Measurements from ENCODE around the gene ZNF385A.
"Not testable (repeated sequence)": the region's sequence is repeated elsewhere in the genome, so short reads cannot be mapped to it uniquely, and the experiment has no call there.

Gene ZNF385A

DNA sequence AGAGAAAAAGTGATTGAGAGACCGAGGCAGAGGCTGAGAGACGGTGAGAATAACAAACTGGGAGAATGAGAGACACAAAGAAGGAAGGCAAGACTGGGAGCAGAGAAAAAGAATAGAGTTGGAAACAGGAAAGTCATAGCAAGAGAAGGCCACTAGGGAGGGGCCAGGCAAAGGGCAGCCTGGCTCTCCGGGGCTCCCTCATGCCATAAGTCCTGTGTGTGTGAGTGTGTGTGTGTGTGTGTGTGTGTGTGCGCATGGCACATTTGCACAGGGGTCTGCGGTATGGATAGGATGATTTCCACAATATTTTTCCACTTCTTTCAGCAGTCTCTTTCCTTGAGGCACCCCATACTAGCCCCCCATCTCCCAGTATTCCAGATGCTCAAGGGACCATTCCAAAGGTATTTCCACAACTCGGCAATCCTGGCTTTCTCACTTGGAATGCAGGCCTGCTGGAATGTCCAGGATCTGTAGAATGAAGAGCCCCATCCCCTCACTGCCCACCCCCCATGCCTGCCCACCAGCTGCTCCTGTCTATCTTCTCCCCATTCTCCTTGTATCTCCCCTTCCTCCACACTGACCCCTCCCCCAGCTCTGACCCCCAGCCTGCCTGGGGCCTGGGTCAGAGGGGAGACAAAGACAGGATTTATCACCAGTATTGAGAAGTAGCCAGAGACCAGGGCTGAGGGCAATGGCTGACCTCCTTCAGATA is 29.3 kb downstream of the ZNF385A start:
- no peak for DNase-seq (ENCODE audit: low read depth)

DNA sequence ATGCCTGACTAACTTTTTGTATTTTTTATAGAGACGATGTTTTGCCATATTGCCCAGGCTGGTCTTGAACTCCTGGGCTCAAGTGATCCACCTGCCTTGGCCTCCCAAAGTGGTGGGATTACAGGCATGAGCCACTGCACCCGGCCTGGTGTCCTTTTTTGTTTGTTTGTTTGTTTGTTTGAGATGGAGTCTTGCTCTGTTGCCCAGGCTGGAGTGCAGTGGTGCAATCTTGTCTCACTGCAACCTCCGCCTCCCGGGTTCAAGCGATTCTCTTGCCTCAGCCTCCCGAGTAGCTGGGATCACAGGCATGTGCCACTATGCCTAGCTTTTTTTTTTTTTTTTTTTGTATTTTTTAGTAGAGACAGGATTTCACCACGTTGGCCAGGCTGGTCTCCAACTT is 30.3 kb downstream of the ZNF385A start:
- not testable (repeated sequence) for DNase-seq (ENCODE audit: low read depth)

DNA sequence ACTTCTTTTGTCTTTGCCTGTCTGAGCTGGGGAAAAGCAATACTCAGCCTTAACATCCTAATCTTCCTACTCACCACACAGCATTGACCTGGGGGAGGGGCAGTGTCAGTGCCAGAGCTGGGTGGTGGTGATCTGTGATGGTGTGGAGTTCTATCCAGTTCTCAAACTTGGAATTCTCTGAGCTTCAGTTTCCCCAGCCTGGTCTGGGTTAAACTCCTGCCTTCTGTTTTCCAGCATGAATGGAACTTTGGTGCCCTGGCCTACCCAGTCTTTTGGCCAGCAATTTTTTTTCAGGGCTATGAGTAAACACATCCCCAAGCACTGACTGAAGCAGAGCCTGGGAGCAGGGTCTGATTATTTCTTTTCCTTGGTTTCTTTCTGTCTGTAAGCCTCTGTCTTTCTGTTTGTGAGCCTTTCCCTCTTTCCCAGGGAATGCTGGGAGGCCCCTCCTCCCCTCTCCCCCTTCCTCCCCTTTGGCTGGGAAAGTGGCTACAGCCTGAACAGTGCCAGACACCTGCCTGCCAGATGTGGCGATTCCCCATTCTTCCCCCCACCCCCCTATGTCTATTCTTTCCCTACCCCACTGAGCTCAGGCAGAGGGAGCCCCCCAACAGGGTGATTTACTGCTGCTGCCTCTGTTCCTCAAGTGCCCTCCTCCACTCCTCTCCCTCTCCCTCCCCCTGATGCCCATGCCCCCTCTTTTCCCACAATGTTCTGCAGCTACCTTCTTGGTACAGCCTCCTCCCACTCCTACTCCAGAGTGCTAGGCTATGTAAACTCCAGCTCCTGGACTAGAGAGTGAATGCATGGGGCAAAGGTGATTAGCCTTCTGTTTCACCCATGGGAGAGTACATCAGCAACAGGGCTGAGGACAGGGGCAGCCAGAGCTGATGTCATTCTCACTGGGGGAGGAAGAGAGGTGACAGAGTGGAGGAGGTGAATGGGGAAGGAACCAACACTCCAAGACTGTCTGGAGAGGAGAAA is 31.4 kb downstream of the ZNF385A start:
- DNase-seq (ENCODE audit: low read depth): no peak

DNA sequence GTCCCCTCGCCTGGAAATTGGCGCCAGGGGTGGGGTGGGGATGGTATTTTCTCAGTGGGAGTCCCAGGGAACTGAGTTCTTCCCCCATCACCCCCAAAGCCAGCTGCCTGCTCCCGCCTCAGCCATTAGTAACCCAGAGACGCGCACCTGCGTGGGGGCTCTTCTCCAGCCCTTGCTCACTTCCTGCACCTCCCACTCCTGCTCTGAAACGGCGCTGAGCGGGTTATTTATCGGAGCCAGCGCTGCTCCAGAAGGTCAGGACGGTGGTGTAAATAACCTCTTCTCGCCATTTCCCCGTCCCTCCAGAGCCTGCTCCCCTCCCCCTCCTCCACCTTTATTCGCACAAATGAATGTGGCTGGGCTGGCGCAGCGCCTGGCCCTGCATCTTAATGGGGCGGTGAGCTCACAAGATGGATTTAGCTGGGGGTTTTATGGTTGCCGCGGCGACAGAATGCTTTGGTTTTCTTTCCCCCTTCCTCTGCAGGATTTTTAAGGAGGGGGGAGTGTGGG is 32.5 kb downstream of the ZNF385A start:
- no peak for DNase-seq (ENCODE audit: low read depth)

DNA sequence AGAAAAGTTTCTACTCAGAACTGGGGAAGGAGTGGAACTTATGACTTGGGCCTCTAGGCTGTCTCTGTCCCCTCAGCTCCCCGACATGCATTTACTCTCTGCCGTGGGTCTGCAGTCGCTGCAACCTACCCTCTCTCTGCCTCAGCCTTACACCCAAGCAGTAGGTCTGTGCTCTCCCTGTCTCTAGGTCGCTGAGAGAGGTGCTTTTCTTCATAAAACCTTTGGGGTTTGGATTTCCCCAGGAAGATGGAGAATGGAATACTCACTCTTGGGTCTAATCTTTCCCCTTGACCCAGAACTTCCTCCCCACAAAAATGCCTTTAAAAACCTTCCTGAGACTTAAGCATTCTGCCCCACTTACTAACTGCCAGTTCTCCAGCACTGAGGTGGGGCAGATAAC is 33.2 kb downstream of the ZNF385A start:
- DNase-seq (ENCODE audit: low read depth): no peak

DNA sequence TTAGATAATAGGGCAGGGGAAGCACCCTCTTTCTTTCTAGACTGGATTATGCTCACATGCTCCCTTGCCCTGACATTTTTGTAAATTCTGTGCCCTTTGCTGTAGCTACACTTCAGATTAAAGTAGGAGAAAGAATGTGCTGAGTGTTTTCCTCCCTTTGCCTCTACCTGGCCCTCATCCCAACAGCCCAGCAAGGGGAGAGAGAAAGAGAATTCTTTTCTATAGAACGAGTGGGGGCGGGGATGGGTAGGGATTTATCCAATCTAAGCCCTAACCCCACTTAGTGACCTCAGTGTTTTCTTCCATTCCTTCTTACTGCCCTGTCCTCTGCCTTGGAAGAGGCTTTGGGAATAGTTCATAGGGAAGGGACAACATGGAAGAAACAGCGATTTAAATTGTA is 33.8 kb downstream of the ZNF385A start:
- DNase-seq (ENCODE audit: low read depth): no peak

DNA sequence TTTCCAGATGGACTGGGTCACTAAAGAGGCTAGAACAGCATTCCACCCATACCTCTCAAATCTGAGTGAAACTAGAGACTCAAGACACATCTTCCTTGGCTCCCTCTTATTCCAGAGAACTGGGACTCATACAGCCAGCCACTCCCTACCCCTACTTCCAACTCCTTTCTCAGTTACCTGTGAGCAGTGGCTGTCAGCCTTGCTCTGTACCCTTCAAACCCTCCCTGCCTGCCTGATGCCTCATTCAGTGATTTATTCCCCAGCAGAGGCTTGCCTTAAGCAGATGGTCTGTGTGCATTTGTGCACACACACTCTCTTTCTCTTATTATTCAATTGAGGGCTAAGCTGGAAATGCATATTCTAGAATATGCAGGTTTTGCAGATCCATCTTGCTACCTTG is 34.9 kb downstream of the ZNF385A start:
- DNase-seq (ENCODE audit: low read depth): no peak

DNA sequence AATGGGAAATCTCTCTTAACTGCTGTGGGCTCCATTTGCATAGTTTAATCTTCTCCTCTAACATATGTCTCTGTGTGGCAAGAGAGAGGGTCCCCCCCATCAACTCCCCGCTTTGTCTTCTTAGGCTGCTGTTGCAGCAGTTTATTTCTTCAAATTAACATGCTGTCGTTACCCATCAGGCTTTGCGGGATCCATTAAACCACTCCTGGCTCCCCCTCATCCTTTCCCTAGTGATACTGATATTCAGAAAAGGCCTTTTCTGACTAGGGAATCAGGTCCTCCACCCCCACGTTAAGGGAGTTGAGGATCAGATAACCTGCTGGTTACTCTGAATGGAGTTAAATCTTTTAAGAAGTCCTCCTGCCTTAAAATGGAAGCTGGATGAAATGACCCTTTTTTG is 35.5 kb downstream of the ZNF385A start:
- no peak for DNase-seq (ENCODE audit: low read depth)

DNA sequence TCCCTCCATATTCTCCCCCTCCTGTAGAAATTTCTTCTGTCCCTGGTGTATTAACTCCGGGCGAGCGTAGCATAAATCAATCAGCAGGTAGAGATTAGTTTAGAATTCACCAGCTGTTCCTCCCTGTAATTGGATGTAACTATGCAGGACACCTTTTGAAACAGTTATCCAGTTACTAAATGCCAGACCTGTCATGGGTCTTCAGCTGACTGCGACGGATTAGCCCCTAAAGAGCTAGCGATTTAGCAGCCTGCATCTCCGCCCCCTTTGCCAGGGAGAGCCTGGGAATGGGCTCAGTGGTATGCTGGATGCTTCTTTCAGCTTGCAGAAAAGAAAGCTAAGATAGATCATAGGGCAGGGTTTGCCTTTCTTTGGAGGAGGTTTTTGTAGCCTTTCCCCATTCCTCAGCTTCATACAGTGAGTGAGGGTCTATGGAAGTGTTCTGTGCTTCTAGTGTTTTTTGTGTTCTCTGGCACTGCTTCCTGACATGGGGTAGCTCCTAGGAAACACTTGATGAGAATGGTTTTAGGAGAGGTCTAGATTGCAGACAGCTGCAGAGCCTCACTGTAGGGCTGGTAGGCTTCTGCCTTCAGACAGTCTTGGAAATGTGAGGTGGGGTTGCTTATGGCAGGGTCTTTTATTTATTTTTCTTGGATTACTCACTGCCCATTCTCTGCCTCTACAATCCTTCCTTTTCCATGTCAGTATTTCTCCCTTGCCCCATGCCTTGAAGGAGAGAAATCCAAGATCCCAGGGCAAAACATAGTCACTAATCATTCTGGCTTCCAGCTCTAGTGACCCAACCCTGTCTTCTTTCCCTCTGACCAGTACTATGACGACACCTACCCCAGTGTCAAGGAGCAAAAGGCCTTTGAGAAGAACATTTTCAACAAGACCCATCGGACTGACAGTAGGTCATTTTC is 42.9 kb downstream of the ZNF385A start:
- DNase-seq (ENCODE audit: low read depth): no peak

DNA sequence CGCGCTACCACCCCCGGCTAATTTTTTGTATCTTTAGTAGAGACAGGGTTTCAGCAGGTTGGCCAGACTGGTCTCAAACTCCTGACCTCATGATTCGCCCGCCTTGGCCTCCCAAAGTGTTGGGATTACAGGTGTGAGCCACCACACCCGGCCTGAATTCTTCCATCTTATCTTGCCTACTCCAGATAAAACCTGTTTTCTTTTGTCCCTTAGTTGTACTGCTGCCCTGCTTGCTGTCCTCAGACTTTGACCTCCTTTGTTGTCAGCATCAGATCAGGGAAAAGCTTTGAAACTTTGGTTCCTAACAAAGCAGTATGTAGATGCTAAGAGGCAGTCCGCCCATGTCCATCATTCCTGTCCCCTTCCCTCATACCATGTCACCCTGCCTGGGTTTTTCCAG is 43.7 kb downstream of the ZNF385A start:
- no peak for DNase-seq (ENCODE audit: low read depth)

DNA sequence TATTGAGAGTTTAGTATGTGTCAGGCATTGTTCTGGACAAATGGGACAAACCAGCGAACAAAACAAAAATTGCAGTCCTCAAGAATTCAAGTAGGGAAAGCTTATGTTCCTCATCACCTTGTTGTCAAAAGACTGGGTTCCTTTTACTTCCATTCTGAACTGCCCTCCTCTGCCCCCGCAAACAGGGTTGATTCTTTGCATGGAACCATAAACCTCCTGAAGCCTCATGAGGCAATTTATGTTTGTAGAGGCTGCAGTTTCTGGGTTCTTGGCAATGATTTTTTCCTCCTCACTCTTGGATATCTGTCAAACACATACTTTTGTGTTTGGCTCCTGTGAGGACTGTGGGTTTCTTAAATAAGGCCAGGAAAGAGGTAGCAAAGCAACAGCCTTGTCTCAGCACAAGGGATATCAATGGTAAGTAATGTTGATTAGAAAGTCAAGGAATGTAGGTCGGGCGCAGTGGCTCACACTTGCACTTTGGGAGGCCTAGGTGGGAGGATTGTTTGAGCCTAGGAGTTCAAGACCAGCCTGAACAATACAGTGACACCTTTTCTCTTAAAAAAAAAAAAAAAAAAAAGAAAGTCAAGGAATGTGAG is 45.7 kb downstream of the ZNF385A start:
- DNase-seq (ENCODE audit: low read depth): no peak

DNA sequence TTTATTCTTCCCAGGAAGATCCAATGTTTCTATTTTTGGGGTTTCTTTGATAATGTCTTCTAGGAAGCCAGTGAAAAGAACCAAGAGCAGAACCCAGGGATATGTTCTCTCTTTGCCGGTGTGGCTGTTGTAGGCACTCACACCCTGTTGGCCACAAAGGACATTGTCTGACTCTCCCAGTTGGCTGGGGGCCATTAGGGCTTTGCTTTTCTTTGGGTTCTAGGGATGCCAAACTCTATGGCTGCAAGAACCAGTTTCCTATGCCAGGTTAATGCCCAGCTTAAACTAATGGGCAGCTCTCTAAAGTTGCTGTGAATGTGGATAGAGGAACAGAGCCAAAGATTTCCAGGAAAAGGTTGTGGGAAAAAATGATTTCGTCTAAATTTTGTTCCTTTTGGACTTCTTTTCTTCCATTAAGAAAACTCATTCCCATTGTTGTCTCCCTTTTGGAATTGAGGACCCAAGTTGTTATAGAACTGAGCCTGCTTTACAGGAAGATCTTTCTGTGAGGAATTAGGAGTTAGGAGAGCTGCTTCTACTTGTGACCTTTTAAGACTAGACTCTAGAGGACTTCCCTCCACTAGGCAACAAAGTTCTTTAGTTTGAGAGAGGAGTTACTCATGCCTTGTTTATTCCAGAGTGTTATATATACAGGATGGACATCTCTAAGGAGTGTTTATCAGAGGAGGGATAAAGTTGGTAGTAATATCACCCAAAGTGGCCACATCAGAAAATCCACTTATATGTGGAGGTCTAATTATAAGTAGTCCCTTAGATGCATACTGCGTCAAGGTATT is 46.5 kb downstream of the ZNF385A start:
- DNase-seq (ENCODE audit: low read depth): no peak

DNA sequence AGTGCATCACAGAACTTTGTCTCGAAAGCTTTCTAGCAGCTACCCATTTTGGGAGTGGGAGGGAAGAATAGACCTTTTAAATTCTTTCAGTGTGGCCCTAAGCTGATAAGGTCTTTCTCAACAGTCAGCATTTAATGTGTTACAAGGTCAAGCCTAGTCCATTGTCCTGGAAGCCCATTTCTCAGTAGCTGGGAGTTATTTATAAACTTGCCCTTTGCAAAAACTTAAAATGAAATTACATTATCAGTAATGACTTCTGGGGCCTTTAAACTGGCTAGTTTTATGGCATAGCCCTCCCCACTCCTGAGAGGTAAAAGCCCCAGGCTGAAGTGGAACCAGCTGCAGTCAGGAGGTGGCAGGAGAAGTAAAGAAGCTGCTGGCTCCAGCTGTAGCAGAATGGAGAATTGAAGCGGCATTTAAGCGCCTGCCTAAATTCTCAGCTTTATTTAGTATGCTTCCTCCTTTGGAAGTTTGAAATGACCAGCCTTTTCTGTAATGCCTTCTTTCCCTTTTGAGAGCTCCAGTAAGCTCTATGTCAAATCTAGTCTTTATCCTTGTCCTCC is 47.2 kb downstream of the ZNF385A start:
- DNase-seq (ENCODE audit: low read depth): no peak

DNA sequence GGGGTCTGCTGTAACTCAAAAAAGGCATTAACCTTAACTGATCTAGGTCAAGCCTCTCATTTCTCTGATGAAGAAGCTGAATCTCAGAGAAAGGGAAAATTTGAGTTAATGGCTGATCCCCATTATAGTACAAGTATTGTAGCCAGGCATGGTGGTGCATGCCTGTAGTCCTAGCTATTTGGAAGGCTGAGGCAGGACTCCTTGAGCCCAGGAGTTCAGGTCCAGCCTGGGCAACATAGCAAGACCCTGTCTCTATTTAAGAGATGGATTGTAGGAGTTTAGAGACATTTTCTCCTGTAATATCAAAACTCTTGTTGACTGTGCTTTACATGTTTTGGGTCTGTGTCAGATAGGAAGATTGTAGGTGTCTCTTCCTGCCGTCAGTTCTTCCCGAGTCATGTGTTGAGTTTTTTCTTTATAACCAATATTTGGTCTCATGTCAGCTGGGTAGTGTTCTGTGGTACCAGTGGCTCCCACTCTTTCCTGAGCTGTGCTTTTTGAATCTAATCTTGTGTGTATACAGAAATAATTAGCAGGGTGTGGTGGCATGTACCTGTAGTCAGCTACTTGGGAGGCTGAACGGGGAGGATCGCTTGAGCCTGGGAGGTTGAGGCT is 51.0 kb downstream of the ZNF385A start:
- DNase-seq (ENCODE audit: low read depth): no peak

DNA sequence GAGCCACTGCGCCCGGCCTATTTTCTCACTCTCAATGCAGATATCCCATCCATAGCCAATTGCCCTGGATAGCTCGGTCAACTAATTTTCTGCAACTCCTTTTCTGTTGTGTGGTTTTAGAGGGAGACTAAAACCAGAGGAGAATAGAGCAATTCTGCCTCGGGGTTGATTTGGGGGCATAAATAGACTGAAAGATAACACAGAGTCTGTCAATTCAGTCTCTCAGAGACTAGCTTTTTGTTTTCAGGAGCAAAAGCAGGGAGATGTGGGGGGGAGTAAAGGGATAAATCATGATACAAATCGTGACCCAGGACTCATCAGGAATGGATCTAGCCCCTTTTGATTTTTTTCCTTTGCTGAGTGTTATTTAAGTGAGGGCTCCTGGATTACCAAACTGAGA is 53.1 kb downstream of the ZNF385A start:
- no peak for DNase-seq (ENCODE audit: low read depth)

DNA sequence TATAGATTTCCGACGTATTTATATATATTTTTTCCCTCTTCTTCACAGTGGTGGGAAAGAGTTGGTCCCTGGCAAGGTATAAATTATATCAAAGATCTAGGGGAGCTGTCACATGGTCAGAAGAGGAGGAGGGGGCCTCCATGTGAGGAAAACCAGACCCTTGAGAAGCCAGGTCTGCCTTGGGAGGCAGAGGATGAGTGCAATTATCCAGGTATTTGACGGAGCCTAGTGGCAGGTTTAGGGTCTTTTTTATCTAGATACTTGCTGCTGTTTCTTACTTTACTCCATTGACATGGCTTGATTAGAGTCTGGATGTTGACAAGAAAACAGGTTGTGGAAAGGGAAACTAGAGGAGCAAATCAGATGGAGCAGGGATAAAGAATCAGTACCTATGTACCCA is 54.1 kb downstream of the ZNF385A start:
- no peak for DNase-seq (ENCODE audit: low read depth)

DNA sequence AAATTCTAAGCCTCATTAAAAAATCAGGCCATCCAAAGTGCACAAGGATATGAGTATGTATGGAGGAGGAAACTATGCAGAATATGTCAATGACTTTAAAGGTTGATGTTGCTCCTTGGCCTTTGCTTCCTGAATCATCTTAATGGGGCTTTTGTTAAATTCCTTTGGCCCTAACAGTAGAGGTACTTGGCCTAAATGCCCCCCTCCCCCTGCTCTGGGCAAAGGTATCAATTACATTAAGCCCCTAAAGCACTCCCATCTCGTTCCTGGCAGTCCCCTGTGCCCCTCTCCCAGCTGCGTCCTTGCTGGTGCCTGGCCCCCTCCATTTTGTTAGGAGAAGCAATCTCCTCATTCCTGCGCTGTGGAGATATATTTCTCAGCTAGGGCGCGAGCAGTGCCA is 54.8 kb downstream of the ZNF385A start:
- no peak for DNase-seq (ENCODE audit: low read depth)

DNA sequence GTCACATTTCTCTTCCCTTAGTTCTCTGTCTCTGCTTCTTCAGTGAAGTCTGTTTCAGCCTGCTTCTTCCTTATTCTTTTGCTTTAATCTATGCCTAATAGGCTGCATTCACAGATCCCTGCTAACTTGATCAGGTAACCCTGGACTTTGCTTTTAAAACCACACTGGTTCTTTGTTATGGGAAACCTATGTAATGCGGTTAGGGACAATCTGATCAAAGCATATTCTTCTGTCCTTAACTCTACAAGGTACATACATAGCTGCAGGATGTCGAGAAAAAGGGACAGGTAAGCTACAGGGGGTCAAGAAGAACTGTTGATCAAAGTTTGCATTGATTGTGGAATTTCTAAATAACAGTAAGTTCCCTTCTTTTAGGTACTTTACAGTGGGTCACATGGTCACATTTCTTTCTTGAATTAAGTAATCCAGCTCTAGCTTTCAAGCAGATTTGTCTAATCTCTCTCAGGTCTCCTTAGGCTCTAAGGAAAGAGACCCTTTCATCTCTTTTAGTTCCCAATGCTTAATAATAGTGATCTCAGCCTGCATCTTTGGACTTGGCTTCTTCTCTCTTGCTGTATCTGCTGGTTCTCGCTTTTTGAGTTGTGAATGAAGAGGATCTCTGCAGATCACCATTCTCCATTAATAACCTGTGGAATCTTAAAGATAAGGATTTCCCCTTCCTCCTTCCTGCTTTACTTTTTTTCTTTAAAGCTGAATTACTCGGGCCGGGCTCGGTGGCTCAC is 55.8 kb downstream of the ZNF385A start:
- no peak for DNase-seq (ENCODE audit: low read depth)

DNA sequence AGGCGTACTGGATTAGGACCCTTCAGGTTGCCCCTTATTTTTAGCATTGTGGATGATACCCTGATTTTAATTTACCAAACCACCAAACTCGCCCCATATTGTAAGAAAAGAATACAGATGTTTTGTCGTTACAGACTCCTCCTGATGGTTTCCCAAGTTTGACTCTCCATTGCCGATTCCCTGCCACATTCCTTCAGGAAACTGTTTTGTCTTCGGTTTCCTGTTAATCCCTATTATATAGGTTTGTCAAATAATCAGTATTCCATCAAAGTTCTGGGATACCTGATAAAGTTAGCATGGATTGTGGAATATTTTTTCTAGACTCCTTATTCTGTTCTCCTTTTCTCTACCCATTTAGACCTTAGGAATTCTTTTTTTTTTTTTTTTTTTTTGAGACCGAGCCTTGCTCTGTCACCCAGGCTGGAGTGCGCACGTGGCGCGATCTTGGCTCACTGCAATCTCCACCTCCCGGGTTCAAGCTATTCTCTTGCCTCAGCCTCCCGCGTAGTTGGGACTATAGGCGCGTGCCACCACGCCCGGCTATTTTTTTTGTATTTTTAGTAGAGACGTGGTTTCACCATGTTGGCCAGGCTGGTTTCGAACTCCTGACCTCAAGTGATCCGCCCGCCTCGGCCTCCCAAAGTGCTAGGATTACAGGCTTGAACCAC is 59.0 kb downstream of the ZNF385A start:
- DNase-seq (ENCODE audit: low read depth): not testable (repeated sequence)

All from stromal cell of bone marrow (primary cell).